SJSA1 (cell line): ENCODE measurements around the gene TUSC2. TPM values are rescaled to one million over a fixed set of nuclear protein-coding genes. Genes with fewer than 3 reads are reported as not detected.
A peak's percentile ranks its signal among the peaks of the same experiment; 100 is the strongest.

ENCODE experiments used
- DNase-seq, 2 experiments: peaks; one replicate each; pipeline ENCODE4 v3.0.0-alpha.2; 2015 to 2020; ENCODE audit warnings: low spot score in 2 of 2, low read depth in 1 of 2
- H3K27ac ChIP-seq: fragments of 250-450 bp; sonication (Bioruptor Pico); 2 replicates; pipeline ENCODE4 v1.5.1; 2020; ENCODE audit warnings: mild to moderate bottlenecking, moderate library complexity
- H3K27me3 ChIP-seq: fragments of 250-450 bp; sonication (Bioruptor Pico); replicated peaks from 2 replicates; pipeline ENCODE4 v1.5.1; 2020; ENCODE audit warnings: mild to moderate bottlenecking, moderate library complexity
- H3K36me3 ChIP-seq: fragments of 250-450 bp; sonication (Bioruptor Pico); 2 replicates; pipeline ENCODE4 v1.5.1; 2020; ENCODE audit warnings: mild to moderate bottlenecking
- H3K4me1 ChIP-seq: fragments of 250-450 bp; sonication (Bioruptor Pico); replicated peaks from 2 replicates; pipeline ENCODE4 v1.6.1; 2021; ENCODE audit warnings: mild to moderate bottlenecking
- H3K4me3 ChIP-seq: fragments of 250-450 bp; sonication (Bioruptor Pico); 2 replicates; pipeline ENCODE4 v1.5.1; 2020; ENCODE audit warnings: mild to moderate bottlenecking
- H3K9me3 ChIP-seq: fragments of 250-450 bp; sonication (Bioruptor Pico); replicated peaks from 2 replicates; pipeline ENCODE4 v1.5.1; 2020; ENCODE audit warnings: mild to moderate bottlenecking
- total RNA-seq: library from RNA; depleted of rRNA; stranded (reverse); fragments of >200 nt; shearing (Covaris generic); gene quantifications from 2 replicates; pipeline ENCODE4 v1.2.3, GENCODE V29; 2014; rRNA removed

Gene TUSC2
- total RNA-seq, result 18.7 and 46.7 TPM in 2 replicates

GRCh38 chr3:50327943-50328691 lies at the start of gene TUSC2:
TSS of gene TUSC2 (minus strand) at chr3:50328223. CDS start at chr3:50328099, 124 bp downstream.
- Histone ChIP-seq H3K27ac (no peak within 1 kb of the TSS), H3K4me3 (peak within 1 kb of the TSS; percentile 76), H3K9me3 (no peaks in the 10 kb centered on the region), H3K36me3 (peaks cover 61% of the 10 kb centered on the region), H3K27me3 (no peaks in the 10 kb centered on the region), H3K4me1 (peaks cover 14% of the 10 kb centered on the region)
- peak; percentile 76 to 93 for DNase-seq

GRCh38 chr3:50375258-50375931 lies 47.4 kb upstream of the TUSC2 start:
- no peak overlapping the region for H3K27ac ChIP-seq
- peaks cover 8% of the 10 kb centered on the region; the same call in 1 of the 2 replicates for H3K27me3 ChIP-seq
- H3K4me3 ChIP-seq, result no peak overlapping the region
- no peaks in the 10 kb centered on the region for H3K9me3 ChIP-seq
- H3K36me3 ChIP-seq, result no peaks in the 10 kb centered on the region
- no peak for DNase-seq
- H3K4me1 ChIP-seq, result no peaks in the 10 kb centered on the region

- H3K27ac ChIP-seq, result no peak overlapping the region
- H3K27me3 ChIP-seq, result peaks cover 9% of the 10 kb centered on the region; the same call in 1 of the 2 replicates
- no peak for DNase-seq
- H3K36me3 ChIP-seq, result no peaks in the 10 kb centered on the region
- no peaks in the 10 kb centered on the region for H3K4me1 ChIP-seq
- no peak overlapping the region for H3K4me3 ChIP-seq
- no peaks in the 10 kb centered on the region for H3K9me3 ChIP-seq
Measured at GRCh38 chr3:50374363-50375257, 46.6 kb upstream of the TUSC2 start.

DNA sequence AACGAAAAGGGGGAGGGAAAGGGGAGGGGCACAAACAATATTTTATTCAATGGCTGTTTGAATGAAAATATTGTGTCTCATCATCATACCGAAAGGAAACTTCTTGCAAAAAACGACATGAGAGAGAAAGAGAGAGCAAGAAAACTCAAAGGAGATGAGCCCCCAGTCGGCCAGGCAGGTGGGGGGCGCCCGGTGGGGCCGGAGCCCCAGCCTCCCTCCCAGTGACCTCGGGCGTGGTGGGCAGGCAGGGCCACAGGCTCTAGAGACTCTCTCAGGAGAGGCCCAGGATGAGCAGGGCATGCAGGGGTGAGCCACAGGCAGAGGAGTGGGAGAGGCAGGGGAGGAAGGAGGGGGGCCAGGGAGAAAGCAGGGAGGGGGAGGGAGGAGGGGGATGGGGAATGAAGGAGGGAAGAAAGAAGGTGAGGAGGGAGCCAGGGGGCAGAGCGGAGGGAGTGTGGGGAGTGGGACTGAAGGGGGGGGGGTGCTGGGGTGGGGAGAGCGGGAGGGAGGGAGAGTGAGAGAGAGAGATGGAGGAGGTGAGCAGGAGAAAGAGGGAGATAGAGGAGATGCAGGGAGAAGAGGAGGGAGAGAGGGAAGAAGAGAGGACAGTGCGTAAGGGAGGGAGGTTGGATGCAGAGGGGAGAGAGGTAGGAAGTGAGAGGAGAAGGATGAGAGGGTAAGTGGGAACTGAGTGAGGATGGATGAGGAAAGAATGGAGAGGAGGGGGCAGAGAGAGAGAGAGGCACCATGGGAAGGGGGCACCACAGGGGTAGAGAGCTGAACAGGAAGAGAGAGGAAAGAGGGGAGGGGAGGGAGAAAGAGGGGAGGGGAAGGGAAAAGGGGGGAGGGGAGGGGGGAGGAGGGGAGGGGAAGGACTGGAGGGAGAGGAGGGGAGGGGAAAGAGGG lies 45.4 kb upstream of the TUSC2 start:
- Histone ChIP-seq H3K4me3 (no peak overlapping the region), H3K27me3 (peaks cover 15% of the 10 kb centered on the region), H3K4me1 (no peaks in the 10 kb centered on the region), H3K9me3 (no peaks in the 10 kb centered on the region), H3K36me3 (no peaks in the 10 kb centered on the region), H3K27ac (no peak overlapping the region)
- DNase-seq, result no peak

- Histone ChIP-seq H3K4me1 (no peaks in the 10 kb centered on the region), H3K36me3 (no peaks in the 10 kb centered on the region), H3K27me3 (peaks cover 15% of the 10 kb centered on the region), H3K9me3 (no peaks in the 10 kb centered on the region), H3K27ac (no peak overlapping the region), H3K4me3 (no peak overlapping the region)
- DNase-seq, result no peak
Measured at GRCh38 chr3:50372349-50372748, 44.3 kb upstream of the TUSC2 start.

DNA sequence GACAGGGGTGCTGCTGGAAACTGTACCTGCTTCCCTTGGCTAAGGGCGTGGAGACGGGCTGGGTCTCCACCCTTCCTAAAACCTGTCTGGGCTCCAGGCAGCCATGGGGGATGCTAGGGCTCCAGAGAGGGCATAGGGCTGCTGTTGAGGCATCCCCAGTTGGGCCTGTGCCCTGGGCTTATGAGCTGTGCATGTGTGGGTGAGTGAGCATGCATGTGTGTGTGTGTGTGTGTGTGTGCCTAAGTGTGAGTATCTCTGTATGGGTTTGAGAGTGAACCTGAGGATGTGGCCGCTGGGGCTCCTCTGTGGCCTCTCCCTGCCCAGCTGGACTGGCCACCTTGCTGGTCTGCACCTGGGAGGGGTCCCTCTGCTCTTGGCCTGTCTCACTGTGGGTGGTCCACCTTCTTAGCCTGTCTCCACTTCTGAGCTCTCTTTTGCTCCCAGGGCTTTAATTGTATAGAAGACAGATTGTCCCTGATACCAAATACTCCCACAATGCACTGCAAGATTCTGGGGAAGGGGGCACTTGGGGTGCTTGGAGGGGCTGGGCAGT lies 43.2 kb upstream of the TUSC2 start:
- DNase-seq, result no peak
- no peak overlapping the region for H3K4me3 ChIP-seq
- H3K27me3 ChIP-seq, result peaks cover 15% of the 10 kb centered on the region
- no peaks in the 10 kb centered on the region for H3K36me3 ChIP-seq
- H3K27ac ChIP-seq, result no peak overlapping the region
- no peaks in the 10 kb centered on the region for H3K4me1 ChIP-seq
- no peaks in the 10 kb centered on the region for H3K9me3 ChIP-seq

- DNase-seq, result no peak
- H3K36me3 ChIP-seq, result no peaks in the 10 kb centered on the region
- H3K4me1 ChIP-seq, result no peaks in the 10 kb centered on the region
- no peak overlapping the region for H3K4me3 ChIP-seq
- H3K9me3 ChIP-seq, result no peaks in the 10 kb centered on the region
- peaks cover 15% of the 10 kb centered on the region for H3K27me3 ChIP-seq
- H3K27ac ChIP-seq, result no peak overlapping the region
Measured at GRCh38 chr3:50370594-50370993, 42.6 kb upstream of the TUSC2 start.

- H3K27ac ChIP-seq, result no peak overlapping the region
- H3K36me3 ChIP-seq, result no peaks in the 10 kb centered on the region
- H3K27me3 ChIP-seq, result peaks cover 15% of the 10 kb centered on the region
- H3K9me3 ChIP-seq, result no peaks in the 10 kb centered on the region
- H3K4me1 ChIP-seq, result no peaks in the 10 kb centered on the region
- no peak for DNase-seq
- H3K4me3 ChIP-seq, result no peak overlapping the region
Measured at GRCh38 chr3:50369012-50369670, 41.1 kb upstream of the TUSC2 start.

DNA sequence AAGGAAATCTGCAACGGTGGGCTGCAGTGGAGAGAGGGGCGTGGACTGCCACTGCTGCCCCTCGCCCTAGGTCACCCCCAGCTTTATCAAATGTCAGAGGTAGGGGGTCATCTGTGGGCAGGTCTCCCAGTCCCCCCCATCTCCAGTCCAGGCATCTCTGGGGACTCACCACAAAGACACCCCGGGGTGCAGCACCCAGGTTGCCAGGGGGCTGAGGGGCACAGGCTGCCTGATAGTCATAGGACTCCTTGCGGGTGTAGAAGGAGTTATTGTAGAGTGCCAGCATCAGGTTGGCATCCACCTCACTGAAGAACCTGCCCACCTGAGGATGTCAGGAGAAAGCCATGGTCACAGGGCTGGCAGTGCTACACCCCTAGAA lies 37.8 kb upstream of the TUSC2 start:
- Histone ChIP-seq H3K27me3 (peaks cover 9% of the 10 kb centered on the region), H3K9me3 (no peaks in the 10 kb centered on the region), H3K36me3 (no peaks in the 10 kb centered on the region), H3K27ac (no peak overlapping the region), H3K4me1 (no peaks in the 10 kb centered on the region), H3K4me3 (no peak overlapping the region)
- no peak for DNase-seq

DNA sequence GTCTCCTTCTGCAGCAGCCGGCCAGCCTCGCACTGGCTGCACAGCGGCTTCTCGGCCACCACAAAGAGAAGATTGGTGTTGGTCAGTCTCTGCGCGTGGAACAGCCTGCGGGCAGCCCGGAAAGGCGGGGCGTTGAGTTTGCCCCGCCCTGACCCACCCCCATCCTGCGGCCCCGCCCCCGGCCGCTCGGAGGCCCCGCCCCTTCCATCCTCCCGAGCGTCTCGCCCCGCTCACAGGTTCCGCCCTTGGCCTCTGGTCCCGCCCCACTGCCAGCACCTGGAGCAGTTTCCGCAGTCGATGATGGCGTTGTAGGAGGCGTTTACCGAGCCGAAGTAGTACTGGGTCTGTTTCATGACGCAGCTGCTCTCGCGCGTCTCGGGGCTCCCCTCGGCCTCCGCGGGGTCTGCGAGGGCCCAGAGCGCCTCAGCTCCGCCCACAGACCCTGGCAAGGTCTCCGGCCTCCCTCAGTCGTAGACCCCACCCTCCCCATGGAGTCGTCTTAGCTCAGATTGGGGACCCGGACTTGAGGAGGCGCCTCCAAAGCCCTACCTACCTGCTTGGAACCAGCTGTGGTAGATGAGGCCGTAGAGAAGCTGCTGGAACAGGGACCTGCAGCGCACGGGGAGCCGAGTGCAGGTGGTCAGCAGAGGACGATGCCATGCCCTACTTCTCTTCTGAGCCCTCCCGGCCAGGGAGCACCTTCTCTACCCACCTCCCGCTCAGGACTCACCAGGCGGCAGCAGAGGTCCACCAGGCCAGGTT lies 37.2 kb upstream of the TUSC2 start:
- Histone ChIP-seq H3K9me3 (no peaks in the 10 kb centered on the region), H3K27me3 (peaks cover 7% of the 10 kb centered on the region), H3K4me3 (no peak overlapping the region), H3K4me1 (no peaks in the 10 kb centered on the region), H3K27ac (no peak overlapping the region), H3K36me3 (no peaks in the 10 kb centered on the region)
- DNase-seq, result no peak

GRCh38 chr3:50364573-50365079 lies 36.6 kb upstream of the TUSC2 start:
- Histone ChIP-seq H3K36me3 (no peaks in the 10 kb centered on the region), H3K27ac (no peak overlapping the region), H3K4me1 (peaks cover 3% of the 10 kb centered on the region), H3K9me3 (no peaks in the 10 kb centered on the region), H3K27me3 (peaks cover 6% of the 10 kb centered on the region), H3K4me3 (no peak overlapping the region)
- DNase-seq, result no peak

GRCh38 chr3:50359760-50360110 lies 31.7 kb upstream of the TUSC2 start:
- H3K27ac ChIP-seq, result no peak overlapping the region
- H3K27me3 ChIP-seq, result no peaks in the 10 kb centered on the region
- peaks cover 44% of the 10 kb centered on the region for H3K36me3 ChIP-seq
- H3K4me1 ChIP-seq, result peaks cover 33% of the 10 kb centered on the region
- H3K4me3 ChIP-seq, result peak overlapping the region; percentile 63; the same call in 1 of the 2 replicates
- no peaks in the 10 kb centered on the region for H3K9me3 ChIP-seq
- DNase-seq, result no peak
